ENCODE results near the gene IGSF1. TPM values are rescaled to one million over a fixed set of nuclear protein-coding genes. Genes with fewer than 3 reads are reported as not detected.

The IGSF1 gene
- total and polyA plus RNA-seq, 2 of the 4 experiments (the other 2 are of a cell fraction) = not detected

DNA sequence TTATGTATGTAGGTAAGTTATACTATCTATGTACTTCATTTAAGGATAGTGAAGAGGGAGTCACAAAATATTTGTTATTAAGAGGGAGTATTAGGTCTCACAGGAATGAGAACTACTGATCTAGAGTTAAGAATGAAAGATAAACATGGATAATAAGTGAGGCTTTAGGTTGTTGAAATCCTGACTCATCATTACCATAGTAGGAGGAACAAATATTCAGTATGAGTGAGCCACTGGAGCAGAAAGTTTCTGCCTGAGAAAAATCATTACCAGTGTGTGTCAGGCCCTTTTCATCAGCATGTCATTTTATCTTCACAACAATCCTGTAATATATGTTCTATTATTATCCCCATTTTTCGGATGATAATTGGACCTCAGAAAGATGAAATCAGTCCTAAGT is 27.2 kb upstream of the IGSF1 start:
- Histone ChIP-seq H3K4me3 (ENCODE audit: insufficient read depth, low read depth, low read length) (no peak overlapping the region), H3K4me2 (ENCODE audit: low read depth, low read length) (no peak overlapping the region), H3K27me3 (ENCODE audit: control insufficient read depth, insufficient read depth, low read length) (no peaks in the 10 kb centered on the region; the same call in 1 of the 2 replicates), H3K36me3 (ENCODE audit: control insufficient read depth, insufficient read depth, low read length) (no peaks in the 10 kb centered on the region), H3K9me1 (ENCODE audit: insufficient read depth, low read length) (no peaks in the 10 kb centered on the region), H4K20me1 (ENCODE audit: insufficient read depth, low read length) (no peaks in the 10 kb centered on the region), H3K4me1 (ENCODE audit: control insufficient read depth, insufficient read depth, low read length) (no peaks in the 10 kb centered on the region), H2BK15ac (ENCODE audit: low read depth, low read length) (no peak overlapping the region), H3K27ac (ENCODE audit: insufficient read depth, low read length) (no peak overlapping the region), H2BK120ac (ENCODE audit: low read depth, low read length) (no peak overlapping the region), H3K9ac (ENCODE audit: low read depth, low read length) (no peak overlapping the region), H3K4ac (ENCODE audit: low read depth, low read length) (no peak overlapping the region), H4K91ac (ENCODE audit: insufficient read depth, low read depth, low read length) (no peak overlapping the region), H3K23ac (ENCODE audit: low read depth, low read length) (no peak overlapping the region), H3K79me1 (ENCODE audit: low read depth in 1 of 2, low read length in 2 of 2) (no peaks in the 10 kb centered on the region), H3K14ac (replicated peaks; ENCODE audit: low read depth, low read length) (no peak overlapping the region), H2BK20ac (ENCODE audit: low read depth, low read length) (no peak overlapping the region), H3K9me3 (ENCODE audit: control insufficient read depth, insufficient read depth, low read length) (0 out of 2 replicates have a peak, but pooled peaks cover 2% of the 10 kb centered on the region), H2AK9ac (replicated peaks; ENCODE audit: low read depth, low read length, poor library complexity) (no peak overlapping the region), H2AFZ (replicated peaks; ENCODE audit: low read length, poor library complexity) (no peak overlapping the region), H3K56ac (ENCODE audit: extremely low read depth, insufficient read depth, low read length) (no peak overlapping the region), H2AK5ac (ENCODE audit: low read depth, low read length) (no peak overlapping the region), H3K18ac (ENCODE audit: low read depth, low read length) (no peak overlapping the region), H4K8ac (ENCODE audit: low read depth in 2 of 2, low read length in 2 of 2) (no peak overlapping the region), H2BK5ac (ENCODE audit: low read depth, low read length, poor library complexity, severe bottlenecking) (no peak overlapping the region), H4K5ac (ENCODE audit: low read depth, low read length) (no peak overlapping the region)
- intact Hi-C loops (cut with micrococcal nuclease) = no loop called here
- TF ChIP-seq SMC3 (IDR thresholded peaks at IDR 0.05; ENCODE audit: low read depth, low read length) (no peak), RCOR1 (IDR thresholded peaks at IDR 0.05; ENCODE audit: insufficient replicate concordance, low read length) (no peak), MAZ (IDR thresholded peaks at IDR 0.05; ENCODE audit: borderline replicate concordance, low read depth, low read length) (no peak), CEBPB (IDR thresholded peaks at IDR 0.05; ENCODE audit: low read depth, low read length) (no peak), BHLHE40 (IDR thresholded peaks at IDR 0.05; ENCODE audit: low read depth, low read length) (no peak), MAFK (IDR thresholded peaks at IDR 0.05; ENCODE audit: low read depth, low read length) (no peak), POLR2A (IDR thresholded peaks at IDR 0.05; ENCODE audit: low read depth, low read length) (no peak), NFE2L2 (IDR thresholded peaks at IDR 0.05; ENCODE audit: low read depth, low read length) (no peak)
- TF ChIP-seq, protein P1, sequence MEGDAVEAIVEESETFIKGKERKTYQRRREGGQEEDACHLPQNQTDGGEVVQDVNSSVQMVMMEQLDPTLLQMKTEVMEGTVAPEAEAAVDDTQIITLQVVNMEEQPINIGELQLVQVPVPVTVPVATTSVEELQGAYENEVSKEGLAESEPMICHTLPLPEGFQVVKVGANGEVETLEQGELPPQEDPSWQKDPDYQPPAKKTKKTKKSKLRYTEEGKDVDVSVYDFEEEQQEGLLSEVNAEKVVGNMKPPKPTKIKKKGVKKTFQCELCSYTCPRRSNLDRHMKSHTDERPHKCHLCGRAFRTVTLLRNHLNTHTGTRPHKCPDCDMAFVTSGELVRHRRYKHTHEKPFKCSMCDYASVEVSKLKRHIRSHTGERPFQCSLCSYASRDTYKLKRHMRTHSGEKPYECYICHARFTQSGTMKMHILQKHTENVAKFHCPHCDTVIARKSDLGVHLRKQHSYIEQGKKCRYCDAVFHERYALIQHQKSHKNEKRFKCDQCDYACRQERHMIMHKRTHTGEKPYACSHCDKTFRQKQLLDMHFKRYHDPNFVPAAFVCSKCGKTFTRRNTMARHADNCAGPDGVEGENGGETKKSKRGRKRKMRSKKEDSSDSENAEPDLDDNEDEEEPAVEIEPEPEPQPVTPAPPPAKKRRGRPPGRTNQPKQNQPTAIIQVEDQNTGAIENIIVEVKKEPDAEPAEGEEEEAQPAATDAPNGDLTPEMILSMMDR (conservative IDR thresholded peaks at IDR 0.05; ENCODE audit: low read depth, low read length) = no peak
- dilution Hi-C loops (cut with HindIII; ENCODE audit: low sequenced_read_pairs, unreplicated experiment) = no loop called here
- CTCF ChIA-PET = no interaction called here
- no TSS peak for BruUV-seq (replicated peaks)
- ATAC-seq (ENCODE audit: low read depth) = no peak
- POLR2A ChIA-PET (ENCODE audit: unreplicated experiment) = no interaction called here
- in situ Hi-C loops (cut with MboI; ENCODE audit: low sequenced_read_pairs) = no loop called here
- WGBS, 2 experiments (ENCODE audit: extremely low coverage in 2 of 2, insufficient read length in 1 of 2) = no CpG with 5 or more reads among the region's 1 CpG
- no peak for DNase-seq

Data from IMR-90 (cell line).